Osteoblast (primary cell): ENCODE results near the gene SEZ6L2. TPM values are rescaled to one million over a fixed set of nuclear protein-coding genes. Genes with fewer than 3 reads are reported as not detected.
A peak's percentile ranks its signal among the peaks of the same experiment; 100 is the strongest.

Experiments
- DNase-seq: peaks from one replicate; pipeline ENCODE4 v3.0.0; 2011; ENCODE audit warnings: low spot score, mixed read lengths; ENCODE audit not compliant: insufficient read length; ENCODE audit errors: missing footprints
- H2AFZ ChIP-seq: 2 replicates; pipeline ENCODE4 v1.6.0; 2011; ENCODE audit warnings: mild to moderate bottlenecking, low read length
- H3K27ac ChIP-seq: 2 replicates; pipeline ENCODE4 v1.5.1; 2011; ENCODE audit warnings: mild to moderate bottlenecking, low read depth, low read length, moderate library complexity
- H3K27me3 ChIP-seq: 2 replicates; pipeline ENCODE4 v1.6.0; 2012; ENCODE audit warnings: mild to moderate bottlenecking, control low read depth, inconsistent platforms, low read length, moderate library complexity; ENCODE audit not compliant: insufficient read depth
- H3K36me3 ChIP-seq: 2 replicates; pipeline ENCODE4 v1.5.1; 2011; ENCODE audit warnings: mild to moderate bottlenecking, low read length, control low read depth, moderate library complexity; ENCODE audit not compliant: insufficient read depth
- H3K4me1 ChIP-seq: 2 replicates; pipeline ENCODE4 v1.5.1; 2011; ENCODE audit warnings: mild to moderate bottlenecking, low read length, control low read depth, moderate library complexity; ENCODE audit not compliant: insufficient read depth
- H3K4me2 ChIP-seq: 2 replicates; pipeline ENCODE4 v1.6.0; 2011; ENCODE audit warnings: mild to moderate bottlenecking, low read length; ENCODE audit not compliant: insufficient read depth
- H3K4me3 ChIP-seq: fragments of 200-600 bp; sonication (generic); 3 replicates; pipeline ENCODE4 v1.5.1; 2012; ENCODE audit warnings: mild to moderate bottlenecking, low read length, inconsistent platforms; ENCODE audit not compliant: insufficient read depth
- H3K79me2 ChIP-seq: 2 replicates; pipeline ENCODE4 v1.6.0; 2012; ENCODE audit warnings: mild to moderate bottlenecking, low read length, control low read depth, inconsistent platforms; ENCODE audit not compliant: insufficient read depth
- H3K9me3 ChIP-seq: 2 replicates; pipeline ENCODE4 v1.5.1; 2011; ENCODE audit warnings: low read depth, low read length, control low read depth
- H4K20me1 ChIP-seq: 2 replicates; pipeline ENCODE4 v1.6.0; 2012; ENCODE audit warnings: mild to moderate bottlenecking, low read length, control low read depth; ENCODE audit not compliant: insufficient read depth
- CTCF ChIP-seq: IDR thresholded peaks from 2 replicates; pipeline ENCODE4 v1.5.1; 2011; ENCODE audit warnings: mild to moderate bottlenecking, low read depth, low read length, moderate library complexity; ENCODE audit errors: extremely low read depth
- total RNA-seq: library from RNA; depleted of rRNA; stranded (reverse); fragments of >200 nt; gene quantifications from 2 replicates; pipeline ENCODE4 v1.2.3, GENCODE V29; 2012

SEZ6L2 gene
- total RNA-seq, 1 donor: 2.9 TPM

GRCh38 chr16:29863669-29863984 lies 35.7 kb downstream of the SEZ6L2 start:
- DNase-seq: no peak
- Histone ChIP-seq H3K4me1 (peaks cover 11% of the 10 kb centered on the region), H3K9me3 (no peaks in the 10 kb centered on the region), H3K4me3 (peak overlapping the region; percentile 93), H3K27me3 (no peaks in the 10 kb centered on the region), H3K36me3 (peaks cover 14% of the 10 kb centered on the region), H4K20me1 (peaks cover 6% of the 10 kb centered on the region), H3K27ac (peak overlapping the region; percentile 96), H2AFZ (peak overlapping the region; percentile 97), H3K4me2 (peak overlapping the region; percentile 83), H3K79me2 (peaks cover 21% of the 10 kb centered on the region)
- no peak for TF ChIP-seq CTCF

- TF ChIP-seq CTCF: peak; percentile 68
- no peaks in the 10 kb centered on the region for H3K27me3 ChIP-seq
- peaks cover 18% of the 10 kb centered on the region for H3K36me3 ChIP-seq
- peaks cover 21% of the 10 kb centered on the region for H3K79me2 ChIP-seq
- peak within 1 kb of the TSS; percentile 97 for H2AFZ ChIP-seq
- H3K4me2 ChIP-seq: peak within 1 kb of the TSS; percentile 83
- peak within 1 kb of the TSS; percentile 96 for H3K27ac ChIP-seq
- peaks cover 16% of the 10 kb centered on the region for H3K4me1 ChIP-seq
- peak within 1 kb of the TSS; percentile 93 for H3K4me3 ChIP-seq
- no peaks in the 10 kb centered on the region for H3K9me3 ChIP-seq
- peak; percentile 97 for DNase-seq
- H4K20me1 ChIP-seq: peaks cover 6% of the 10 kb centered on the region
Observed at GRCh38 chr16:29862884-29863668, 36.3 kb downstream of the SEZ6L2 start, which contains the start of gene CDIPT. Gene CDIPT (minus strand): TSS chr16:29863226. CDS start chr16:29862857, 369 bp downstream.

GRCh38 chr16:29862383-29862883 lies 36.9 kb downstream of the SEZ6L2 start:
- Histone ChIP-seq H3K27ac (peak overlapping the region; percentile 96), H3K36me3 (peaks cover 18% of the 10 kb centered on the region), H4K20me1 (peaks cover 6% of the 10 kb centered on the region), H3K4me1 (peaks cover 21% of the 10 kb centered on the region), H3K79me2 (peaks cover 21% of the 10 kb centered on the region), H2AFZ (peak overlapping the region; percentile 97), H3K9me3 (no peaks in the 10 kb centered on the region), H3K4me2 (peak overlapping the region; percentile 83), H3K27me3 (no peaks in the 10 kb centered on the region), H3K4me3 (peak overlapping the region; percentile 93)
- peak; percentile 42 for DNase-seq
- TF ChIP-seq CTCF: no peak

- peaks cover 21% of the 10 kb centered on the region for H3K79me2 ChIP-seq
- peak; percentile 62 for DNase-seq
- no peaks in the 10 kb centered on the region for H3K9me3 ChIP-seq
- peaks cover 31% of the 10 kb centered on the region for H3K4me1 ChIP-seq
- H3K27ac ChIP-seq: no peak overlapping the region
- peaks cover 6% of the 10 kb centered on the region for H4K20me1 ChIP-seq
- H3K4me2 ChIP-seq: no peak overlapping the region
- no peak overlapping the region for H3K4me3 ChIP-seq
- no peak for TF ChIP-seq CTCF
- peaks cover 18% of the 10 kb centered on the region for H3K36me3 ChIP-seq
- no peak overlapping the region for H2AFZ ChIP-seq
- H3K27me3 ChIP-seq: no peaks in the 10 kb centered on the region
Observed at GRCh38 chr16:29860218-29860617, 39.1 kb downstream of the SEZ6L2 start.
